ENCODE measurements around the gene FARS2. TPM values are rescaled to one million over a fixed set of nuclear protein-coding genes. Genes with fewer than 3 reads are reported as not detected.
"Not testable (repeated sequence)": the region's sequence is repeated elsewhere in the genome, so short reads cannot be mapped to it uniquely, and the experiment has no call there.

Gene FARS2
- polyA plus RNA-seq, 2 of the 4 experiments (the other 2 are of a cell fraction) = 12.9 to 17.5 TPM

DNA sequence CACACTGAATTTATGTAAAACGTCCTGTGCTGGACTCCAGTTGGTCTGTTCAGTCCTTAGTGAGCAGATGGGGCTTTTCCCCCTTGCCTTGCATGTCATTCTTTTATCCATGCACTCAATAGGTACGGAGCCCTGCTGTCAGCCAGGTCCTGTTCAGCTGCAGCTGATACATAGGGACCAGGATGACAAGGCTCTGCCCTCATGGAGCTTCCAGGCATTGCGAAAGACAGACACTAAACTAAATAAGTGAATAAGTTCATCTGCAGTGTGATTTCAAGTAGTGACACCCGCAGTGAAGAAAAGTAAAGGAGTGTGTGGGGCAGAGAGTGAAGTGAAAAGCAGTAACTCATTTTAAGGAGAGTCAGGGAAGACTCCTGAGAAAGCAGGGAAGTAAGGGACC, 421.2 kb downstream of the FARS2 start:
- TF ChIP-seq, protein P1, sequence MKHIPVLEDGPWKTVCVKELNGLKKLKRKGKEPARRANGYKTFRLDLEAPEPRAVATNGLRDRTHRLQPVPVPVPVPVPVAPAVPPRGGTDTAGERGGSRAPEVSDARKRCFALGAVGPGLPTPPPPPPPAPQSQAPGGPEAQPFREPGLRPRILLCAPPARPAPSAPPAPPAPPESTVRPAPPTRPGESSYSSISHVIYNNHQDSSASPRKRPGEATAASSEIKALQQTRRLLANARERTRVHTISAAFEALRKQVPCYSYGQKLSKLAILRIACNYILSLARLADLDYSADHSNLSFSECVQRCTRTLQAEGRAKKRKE (CRISPR knock-in tag; IDR thresholded peaks at IDR 0.05; ENCODE audit: low read depth) = no peak
- TF ChIP-seq, protein P2, sequence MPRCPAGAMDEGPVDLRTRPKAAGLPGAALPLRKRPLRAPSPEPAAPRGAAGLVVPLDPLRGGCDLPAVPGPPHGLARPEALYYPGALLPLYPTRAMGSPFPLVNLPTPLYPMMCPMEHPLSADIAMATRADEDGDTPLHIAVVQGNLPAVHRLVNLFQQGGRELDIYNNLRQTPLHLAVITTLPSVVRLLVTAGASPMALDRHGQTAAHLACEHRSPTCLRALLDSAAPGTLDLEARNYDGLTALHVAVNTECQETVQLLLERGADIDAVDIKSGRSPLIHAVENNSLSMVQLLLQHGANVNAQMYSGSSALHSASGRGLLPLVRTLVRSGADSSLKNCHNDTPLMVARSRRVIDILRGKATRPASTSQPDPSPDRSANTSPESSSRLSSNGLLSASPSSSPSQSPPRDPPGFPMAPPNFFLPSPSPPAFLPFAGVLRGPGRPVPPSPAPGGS (IDR thresholded peaks at IDR 0.05) = no peak
- TF ChIP-seq CBX2 (IDR thresholded peaks at IDR 0.05; ENCODE audit: borderline replicate concordance, low read depth) = no peak
- TF ChIP-seq NFE2L2 (conservative IDR thresholded peaks at IDR 0.05; ENCODE audit: low read length) = no peak
- TF ChIP-seq HDAC2 (IDR thresholded peaks at IDR 0.05) = no peak
- TF ChIP-seq, protein P3, sequence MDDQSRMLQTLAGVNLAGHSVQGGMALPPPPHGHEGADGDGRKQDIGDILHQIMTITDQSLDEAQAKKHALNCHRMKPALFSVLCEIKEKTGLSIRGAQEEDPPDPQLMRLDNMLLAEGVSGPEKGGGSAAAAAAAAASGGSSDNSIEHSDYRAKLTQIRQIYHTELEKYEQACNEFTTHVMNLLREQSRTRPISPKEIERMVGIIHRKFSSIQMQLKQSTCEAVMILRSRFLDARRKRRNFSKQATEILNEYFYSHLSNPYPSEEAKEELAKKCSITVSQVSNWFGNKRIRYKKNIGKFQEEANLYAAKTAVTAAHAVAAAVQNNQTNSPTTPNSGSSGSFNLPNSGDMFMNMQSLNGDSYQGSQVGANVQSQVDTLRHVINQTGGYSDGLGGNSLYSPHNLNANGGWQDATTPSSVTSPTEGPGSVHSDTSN (IDR thresholded peaks at IDR 0.05) = no peak
- TF ChIP-seq, protein P4, sequence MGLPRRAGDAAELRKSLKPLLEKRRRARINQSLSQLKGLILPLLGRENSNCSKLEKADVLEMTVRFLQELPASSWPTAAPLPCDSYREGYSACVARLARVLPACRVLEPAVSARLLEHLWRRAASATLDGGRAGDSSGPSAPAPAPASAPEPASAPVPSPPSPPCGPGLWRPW (IDR thresholded peaks at IDR 0.05) = no peak
- TF ChIP-seq GATA3 (IDR thresholded peaks at IDR 0.05; ENCODE audit: borderline replicate concordance) = no peak
- no peak for ATAC-seq
- CTCF ChIA-PET = no interaction called here

DNA sequence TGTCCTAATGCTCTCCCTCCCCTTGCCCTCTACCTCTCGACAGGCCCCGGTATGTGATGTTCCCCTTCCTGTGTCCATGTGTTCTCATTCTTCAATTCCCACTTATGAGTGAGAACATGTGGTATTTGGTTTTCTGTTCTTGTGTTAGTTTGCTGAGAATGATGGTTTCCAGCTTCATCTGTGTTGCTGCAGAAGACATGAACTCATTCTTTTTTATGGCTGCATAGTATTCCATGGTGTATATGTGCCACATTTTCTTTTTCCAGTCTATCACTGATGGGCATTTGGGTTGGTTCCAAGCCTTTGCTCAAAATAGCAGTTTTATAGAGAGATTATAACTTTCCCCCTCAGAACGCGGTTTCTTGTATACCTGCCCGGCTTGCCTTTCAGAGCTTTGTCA, 422.4 kb downstream of the FARS2 start:
- H3K9me3 ChIP-seq; H3K4me2 ChIP-seq; DNase-seq (ENCODE audit: low read depth in 1 of 2, low spot score in 1 of 2); ATAC-seq; FAIRE-seq; H3K27ac ChIP-seq; POLR2A ChIA-PET; H3K4me1 ChIP-seq; H3K4me3 ChIP-seq: not testable (repeated sequence)
- WGBS (ENCODE audit: missing lambda C conversion rate) = 79% methylated on average over 5 of the region's 5 CpGs
- CTCF ChIA-PET = interaction anchor here (1.1 kb wide), 1 partner anchor 13 kb away, joined by 3 read pairs; no protein-coding TSS in a partner anchor

More for the DNA sequence above, 421.2 kb downstream of the FARS2 start:
- Histone ChIP-seq H3K27ac (no peak overlapping the region), H3K4me2 (no peak overlapping the region), H3K9me3 (no peaks in the 10 kb centered on the region), H3K4me1 (no peaks in the 10 kb centered on the region), H3K4me3 (no peak overlapping the region)
- DNase-seq (ENCODE audit: low read depth in 1 of 2, low spot score in 1 of 2) (no peak), FAIRE-seq (no peak)
- WGBS (ENCODE audit: missing lambda C conversion rate) = 80% methylated on average over 4 of the region's 4 CpGs
- POLR2A ChIA-PET = no interaction called here

DNA sequence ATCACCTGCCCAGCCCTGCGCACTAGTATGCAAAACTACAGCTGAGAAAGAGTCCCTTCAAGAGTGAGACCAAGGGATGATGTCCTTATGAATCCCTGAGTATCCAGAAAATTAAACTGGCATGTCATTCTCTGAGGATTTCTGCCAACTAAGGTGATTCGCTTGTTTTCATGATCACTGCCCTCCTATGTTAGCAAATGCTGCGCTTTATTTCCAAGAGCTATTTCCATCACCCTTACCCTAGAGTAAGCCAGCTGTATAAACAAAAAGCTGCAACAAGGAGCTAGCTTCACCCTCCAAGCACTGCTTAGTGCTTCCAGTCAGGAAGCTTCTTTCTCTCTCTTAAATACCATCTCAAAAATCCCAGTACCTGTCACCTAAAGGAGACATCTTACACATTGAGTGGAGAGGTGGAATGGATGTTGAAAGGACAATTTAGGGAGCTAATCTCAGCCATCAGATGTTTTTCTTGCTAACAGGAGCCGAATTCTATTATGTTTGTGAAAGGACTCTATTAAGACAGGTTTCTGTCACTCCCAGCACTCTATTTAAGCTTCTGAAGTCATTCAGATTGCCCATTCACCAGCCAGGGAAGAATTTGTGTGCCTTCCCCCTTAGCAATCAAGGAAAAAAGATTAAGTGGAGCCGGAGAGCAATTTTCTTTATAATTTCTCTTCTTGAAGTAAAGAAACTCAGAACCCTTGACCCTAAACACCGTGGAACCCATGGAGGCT, 423.2 kb downstream of the FARS2 start:
- H3K4me3 ChIP-seq = no peak overlapping the region
- peak in 1 of 2 experiments; percentile 3 for DNase-seq (ENCODE audit: low read depth in 1 of 2, low spot score in 1 of 2)
- H3K4me2 ChIP-seq = no peak overlapping the region; the same call in 2 of the 3 replicates
- no peak for ATAC-seq
- TF ChIP-seq EHMT2 (IDR thresholded peaks at IDR 0.05; ENCODE audit: low read depth) (no peak), BHLHE40 (IDR thresholded peaks at IDR 0.05; ENCODE audit: low read depth, low read length) (no peak), MYC (IDR thresholded peaks at IDR 0.05; ENCODE audit: borderline replicate concordance, low read length) (no peak), ZC3H11A (IDR thresholded peaks at IDR 0.05) (no peak), EHF (CRISPR knock-in tag; IDR thresholded peaks at IDR 0.05) (no peak)
- H3K27ac ChIP-seq = no peak overlapping the region
- H3K4me1 ChIP-seq = no peaks in the 10 kb centered on the region
- WGBS (ENCODE audit: missing lambda C conversion rate) = 73% methylated on average over 6 of the region's 6 CpGs
- no peak for FAIRE-seq
- CTCF ChIA-PET = interaction anchor here (1.1 kb wide), 1 partner anchor 12 kb away, joined by 3 read pairs; no protein-coding TSS in a partner anchor
- H3K9me3 ChIP-seq = no peaks in the 10 kb centered on the region
- POLR2A ChIA-PET = no interaction called here

DNA sequence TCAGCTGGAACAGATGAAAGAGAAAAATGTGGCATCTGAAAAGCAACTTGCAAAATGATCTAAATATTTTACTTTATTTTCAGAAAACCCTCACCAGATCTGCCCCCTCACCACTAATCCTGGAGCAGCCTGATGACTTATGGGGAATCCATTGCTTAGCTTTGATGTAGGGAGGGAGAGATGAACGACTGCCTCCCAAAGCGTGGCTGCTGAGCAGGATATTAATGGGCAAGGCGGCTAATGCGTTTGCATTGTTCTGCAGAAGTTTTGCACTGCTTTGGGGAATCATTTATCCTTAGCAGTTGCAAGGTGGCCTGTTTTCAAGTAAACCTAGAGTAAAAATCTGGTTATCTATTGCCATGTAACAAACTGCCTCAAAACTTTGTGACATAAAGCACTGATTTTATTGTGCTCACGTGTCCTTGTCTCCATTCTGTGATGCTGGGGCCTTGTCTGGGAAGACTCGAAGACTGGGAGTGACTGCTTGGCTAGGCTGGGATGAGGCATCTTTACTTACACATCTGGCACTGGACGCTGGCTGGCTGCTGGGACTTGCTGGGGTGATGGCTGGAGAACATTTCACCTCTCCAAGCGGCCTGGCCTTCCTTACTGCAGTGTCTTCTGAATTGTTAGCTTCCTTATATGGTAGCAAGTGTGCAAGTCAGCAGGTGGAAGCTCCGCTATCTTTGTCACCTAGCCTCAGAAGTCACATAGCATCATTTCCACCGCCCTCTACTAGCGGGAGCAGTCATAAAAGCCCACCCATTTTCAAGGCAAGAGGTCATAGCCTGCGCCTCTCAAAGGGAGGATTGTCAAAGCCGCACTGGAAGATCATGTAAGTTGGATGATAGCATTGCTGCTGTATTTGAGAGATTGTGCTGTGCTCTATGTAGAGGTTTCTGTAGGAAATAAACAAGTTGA, 432.2 kb downstream of the FARS2 start:
- CTCF ChIA-PET = no interaction called here
- Histone ChIP-seq H3K4me3 (no peak overlapping the region), H3K4me2 (no peak overlapping the region), H3K4me1 (no peaks in the 10 kb centered on the region), H3K27ac (no peak overlapping the region), H3K9me3 (no peaks in the 10 kb centered on the region)
- DNase-seq (ENCODE audit: low read depth in 1 of 2, low spot score in 1 of 2) (no peak), FAIRE-seq (no peak), ATAC-seq (no peak)
- POLR2A ChIA-PET = no interaction called here
- WGBS (ENCODE audit: missing lambda C conversion rate) = 82% methylated on average over 13 of the region's 13 CpGs
- TF ChIP-seq ESRRA (IDR thresholded peaks at IDR 0.05; ENCODE audit: borderline replicate concordance, low read length) = no peak
- TF ChIP-seq RAD21 (conservative IDR thresholded peaks at IDR 0.05 in 1 of 2, IDR thresholded peaks at IDR 0.05 in 1 of 2) = no peak
- TF ChIP-seq, protein P5, sequence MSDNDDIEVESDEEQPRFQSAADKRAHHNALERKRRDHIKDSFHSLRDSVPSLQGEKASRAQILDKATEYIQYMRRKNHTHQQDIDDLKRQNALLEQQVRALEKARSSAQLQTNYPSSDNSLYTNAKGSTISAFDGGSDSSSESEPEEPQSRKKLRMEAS (IDR thresholded peaks at IDR 0.05) = no peak
- TF ChIP-seq, protein P3 (IDR thresholded peaks at IDR 0.05) = no peak
- no peak for TF ChIP-seq MYC (IDR thresholded peaks at IDR 0.05; ENCODE audit: borderline replicate concordance, low read length)
- no peak for TF ChIP-seq POLR2AphosphoS2 (conservative IDR thresholded peaks at IDR 0.05; ENCODE audit: low read length)
- TF ChIP-seq, protein P6, sequence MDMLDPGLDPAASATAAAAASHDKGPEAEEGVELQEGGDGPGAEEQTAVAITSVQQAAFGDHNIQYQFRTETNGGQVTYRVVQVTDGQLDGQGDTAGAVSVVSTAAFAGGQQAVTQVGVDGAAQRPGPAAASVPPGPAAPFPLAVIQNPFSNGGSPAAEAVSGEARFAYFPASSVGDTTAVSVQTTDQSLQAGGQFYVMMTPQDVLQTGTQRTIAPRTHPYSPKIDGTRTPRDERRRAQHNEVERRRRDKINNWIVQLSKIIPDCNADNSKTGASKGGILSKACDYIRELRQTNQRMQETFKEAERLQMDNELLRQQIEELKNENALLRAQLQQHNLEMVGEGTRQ (IDR thresholded peaks at IDR 0.05) = no peak
- TF ChIP-seq, protein P7, sequence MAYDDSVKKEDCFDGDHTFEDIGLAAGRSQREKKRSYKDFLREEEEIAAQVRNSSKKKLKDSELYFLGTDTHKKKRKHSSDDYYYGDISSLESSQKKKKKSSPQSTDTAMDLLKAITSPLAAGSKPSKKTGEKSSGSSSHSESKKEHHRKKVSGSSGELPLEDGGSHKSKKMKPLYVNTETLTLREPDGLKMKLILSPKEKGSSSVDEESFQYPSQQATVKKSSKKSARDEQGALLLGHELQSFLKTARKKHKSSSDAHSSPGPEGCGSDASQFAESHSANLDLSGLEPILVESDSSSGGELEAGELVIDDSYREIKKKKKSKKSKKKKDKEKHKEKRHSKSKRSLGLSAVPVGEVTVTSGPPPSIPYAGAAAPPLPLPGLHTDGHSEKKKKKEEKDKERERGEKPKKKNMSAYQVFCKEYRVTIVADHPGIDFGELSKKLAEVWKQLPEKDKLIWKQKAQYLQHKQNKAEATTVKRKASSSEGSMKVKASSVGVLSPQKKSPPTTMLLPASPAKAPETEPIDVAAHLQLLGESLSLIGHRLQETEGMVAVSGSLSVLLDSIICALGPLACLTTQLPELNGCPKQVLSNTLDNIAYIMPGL (CRISPR knock-in tag; IDR thresholded peaks at IDR 0.05; ENCODE audit: borderline replicate concordance) = no peak

Measured in A549 (cell line).